GM19397 (cell line): ENCODE measurements around the gene TRAF3IP3.
A peak's percentile ranks its signal among the peaks of the same experiment; 100 is the strongest.
"Not testable (repeated sequence)": the region's sequence is repeated elsewhere in the genome, so short reads cannot be mapped to it uniquely, and the experiment has no call there.

Experiments used
- ATAC-seq: cut with Tn5 transposase; IDR thresholded peaks from one replicate; pipeline ENCODE4 v1.9.1; 2021; ENCODE audit warnings: mild to moderate bottlenecking, moderate library complexity; ENCODE audit not compliant: unreplicated experiment

The TRAF3IP3 gene

GRCh38 chr1:209791920-209792319 lies 36.1 kb downstream of the TRAF3IP3 start:
- ATAC-seq, result no peak

- ATAC-seq, result not testable (repeated sequence)
Observed at GRCh38 chr1:209793711-209794110, 37.9 kb downstream of the TRAF3IP3 start.

- no peak for ATAC-seq
Observed at GRCh38 chr1:209797978-209798639, 42.3 kb downstream of the TRAF3IP3 start.

GRCh38 chr1:209800984-209801834 lies 45.4 kb downstream of the TRAF3IP3 start:
- ATAC-seq, result no peak

- no peak for ATAC-seq
Observed at GRCh38 chr1:209802117-209802779, 46.4 kb downstream of the TRAF3IP3 start.

- ATAC-seq, result no peak
Observed at GRCh38 chr1:209802780-209803152, 46.9 kb downstream of the TRAF3IP3 start.

GRCh38 chr1:209803568-209803967 lies 47.7 kb downstream of the TRAF3IP3 start:
- no peak for ATAC-seq

- ATAC-seq, result no peak
Observed at GRCh38 chr1:209805341-209805781, 49.5 kb downstream of the TRAF3IP3 start.

- peak; percentile 95 for ATAC-seq
Observed at GRCh38 chr1:209805875-209806760, 50.3 kb downstream of the TRAF3IP3 start, which contains the start of gene IRF6. Gene IRF6 (minus strand): TSS chr1:209806142. CDS start chr1:209801413, 4,729 bp downstream.

GRCh38 chr1:209807509-209807908 lies 51.7 kb downstream of the TRAF3IP3 start:
- no peak for ATAC-seq

GRCh38 chr1:209808059-209808581 lies 52.3 kb downstream of the TRAF3IP3 start:
- no peak for ATAC-seq

GRCh38 chr1:209809611-209810010 lies 53.8 kb downstream of the TRAF3IP3 start:
- ATAC-seq, result no peak

- ATAC-seq, result no peak
Observed at GRCh38 chr1:209810783-209811182, 54.9 kb downstream of the TRAF3IP3 start.

- ATAC-seq, result no peak
Observed at GRCh38 chr1:209813902-209814301, 58.0 kb downstream of the TRAF3IP3 start.

- ATAC-seq, result no peak
Observed at GRCh38 chr1:209815490-209815889, 59.6 kb downstream of the TRAF3IP3 start.

GRCh38 chr1:209815931-209816341 lies 60.1 kb downstream of the TRAF3IP3 start:
- ATAC-seq, result no peak

GRCh38 chr1:209816923-209817322 lies 61.1 kb downstream of the TRAF3IP3 start:
- no peak for ATAC-seq

- ATAC-seq, result no peak
Observed at GRCh38 chr1:209817691-209818090, 61.8 kb downstream of the TRAF3IP3 start.

- no peak for ATAC-seq
Observed at GRCh38 chr1:209819058-209819457, 63.2 kb downstream of the TRAF3IP3 start.

- no peak for ATAC-seq
Observed at GRCh38 chr1:209820986-209821385, 65.1 kb downstream of the TRAF3IP3 start.
